Measurements from ENCODE around the gene KRTAP10-9. TPM values are rescaled to one million over a fixed set of nuclear protein-coding genes. Genes with fewer than 3 reads are reported as not detected.
A peak's percentile ranks its signal among the peaks of the same experiment; 100 is the strongest.

KRTAP10-9 gene
- total RNA-seq, 4 donors from 2014 or later = 4.7 TPM; not detected in 3

- H3K4me3 ChIP-seq (ENCODE audit: low read depth, poor library complexity, severe bottlenecking) = no peak overlapping the region
- intact Hi-C loops (cut with DNase I; ENCODE audit: low total_unique reads) = no loop called here
- TF ChIP-seq POLR2A (IDR thresholded peaks at IDR 0.05) = no peak
- TF ChIP-seq CTCF (IDR thresholded peaks at IDR 0.05) = no peak
- DNase-seq (ENCODE audit: low spot score in 2 of 2) = no peak
- 88 to 89% methylated on average over 3 of the region's 3 CpGs for WGBS, 2 donors
These were observed 45.7 kb upstream of the KRTAP10-9 start for GRCh38 chr21:44581158-44581557.

- intact Hi-C loops (cut with DNase I; ENCODE audit: low total_unique reads) = no loop called here
- 70 to 75% methylated on average over 15 of the region's 15 CpGs for WGBS, 2 donors
These were observed 44.8 kb upstream of the KRTAP10-9 start for GRCh38 chr21:44582055-44582454.

GRCh38 chr21:44583089-44583799 is 43.6 kb upstream of the KRTAP10-9 start:
- DNase-seq (ENCODE audit: low spot score in 2 of 2) = peak in 1 of 2 donors; percentile 75
- H3K4me3 ChIP-seq (ENCODE audit: low read depth, poor library complexity, severe bottlenecking) = no peak overlapping the region
- TF ChIP-seq POLR2A (IDR thresholded peaks at IDR 0.05) = no peak
- no peak for TF ChIP-seq CTCF (IDR thresholded peaks at IDR 0.05)
- intact Hi-C loops (cut with DNase I; ENCODE audit: low total_unique reads) = no loop called here
- WGBS, 2 donors = 12 to 13% methylated on average over 11 of the region's 11 CpGs

More at GRCh38 chr21:44582055-44582454, 44.8 kb upstream of the KRTAP10-9 start:
- peak in 1 of 2 donors; percentile 70 for DNase-seq (ENCODE audit: low spot score in 2 of 2)
- no peak overlapping the region for H3K4me3 ChIP-seq (ENCODE audit: low read depth, poor library complexity, severe bottlenecking)
- TF ChIP-seq CTCF (IDR thresholded peaks at IDR 0.05) (no peak), POLR2A (IDR thresholded peaks at IDR 0.05) (no peak)

- intact Hi-C loops (cut with DNase I; ENCODE audit: low total_unique reads) = no loop called here
- DNase-seq (ENCODE audit: low spot score in 2 of 2) = no peak
- TF ChIP-seq POLR2A (IDR thresholded peaks at IDR 0.05) = no peak
- no peak for TF ChIP-seq CTCF (IDR thresholded peaks at IDR 0.05)
- no peak overlapping the region for H3K4me3 ChIP-seq (ENCODE audit: low read depth, poor library complexity, severe bottlenecking)
- WGBS, 2 donors = 48 to 50% methylated on average over 6 of the region's 6 CpGs
These were observed 43.1 kb upstream of the KRTAP10-9 start for GRCh38 chr21:44583800-44584147.

- peak in 1 of 2 donors; percentile 56 for DNase-seq (ENCODE audit: low spot score in 2 of 2)
- WGBS, 2 donors = 74 to 79% methylated on average over 3 of the region's 3 CpGs
- intact Hi-C loops (cut with DNase I; ENCODE audit: low total_unique reads) = no loop called here
- H3K4me3 ChIP-seq (ENCODE audit: low read depth, poor library complexity, severe bottlenecking) = no peak overlapping the region
- TF ChIP-seq CTCF (IDR thresholded peaks at IDR 0.05) = no peak
- no peak for TF ChIP-seq POLR2A (IDR thresholded peaks at IDR 0.05)
These were observed 41.0 kb upstream of the KRTAP10-9 start for GRCh38 chr21:44585892-44586291.

GRCh38 chr21:44589094-44589493 is 37.8 kb upstream of the KRTAP10-9 start:
- TF ChIP-seq CTCF (IDR thresholded peaks at IDR 0.05) (no peak), POLR2A (IDR thresholded peaks at IDR 0.05) (no peak)
- intact Hi-C loops (cut with DNase I; ENCODE audit: low total_unique reads) = no loop called here
- no peak overlapping the region for H3K4me3 ChIP-seq (ENCODE audit: low read depth, poor library complexity, severe bottlenecking)
- DNase-seq (ENCODE audit: low spot score in 2 of 2) = no peak
- WGBS, 2 donors = 93 to 95% methylated on average over 2 of the region's 2 CpGs
